KG1 (cell line): ENCODE results near the gene SH2D2A.

ENCODE experiments used
- DNase-seq: peaks from one replicate; lab custom pipeline; 2025; lab: John Stamatoyannopoulos, UW

SH2D2A gene

DNA sequence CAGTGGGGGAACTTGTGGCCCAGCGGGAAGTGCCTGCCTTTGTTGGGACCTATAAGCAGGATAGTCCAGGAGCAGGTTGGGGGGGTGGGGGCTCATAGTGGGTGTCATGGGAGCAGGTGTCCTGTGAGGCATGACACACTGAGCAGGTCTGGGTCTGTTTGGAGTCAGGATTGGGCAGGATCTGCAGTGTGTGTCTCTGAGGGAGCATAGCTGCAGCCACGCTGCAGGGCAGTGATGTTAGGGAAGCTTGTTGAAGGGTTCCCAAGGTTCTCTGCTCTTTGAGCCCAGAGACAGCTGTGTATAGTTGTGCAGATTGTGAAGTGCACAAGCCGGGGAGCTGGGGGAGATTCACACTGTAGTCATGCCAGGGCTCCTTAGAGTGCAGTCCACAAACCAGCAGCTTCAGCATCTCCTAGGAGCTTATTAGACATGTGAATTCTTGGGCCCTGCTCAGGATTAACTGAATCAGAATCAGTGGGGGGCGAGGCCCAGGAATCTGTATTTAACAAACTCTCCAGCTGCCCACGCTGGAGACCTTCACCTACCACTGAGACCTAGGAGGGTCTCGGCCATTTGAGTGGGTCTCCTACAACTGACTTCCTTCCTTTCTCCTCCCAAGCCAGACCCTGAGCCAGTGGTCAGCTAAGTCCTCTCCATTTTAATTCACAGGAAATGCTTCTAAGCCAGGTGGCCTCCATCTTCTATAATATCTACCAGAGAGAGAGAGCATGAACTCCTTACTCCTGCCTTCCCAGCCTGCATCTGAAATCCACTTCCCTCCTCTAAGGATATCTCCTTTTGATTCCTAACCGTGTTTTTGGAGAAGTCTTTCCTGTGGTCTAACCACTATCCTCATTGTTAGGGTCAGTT is 31.2 kb upstream of the SH2D2A start:
- DNase-seq = no peak

DNA sequence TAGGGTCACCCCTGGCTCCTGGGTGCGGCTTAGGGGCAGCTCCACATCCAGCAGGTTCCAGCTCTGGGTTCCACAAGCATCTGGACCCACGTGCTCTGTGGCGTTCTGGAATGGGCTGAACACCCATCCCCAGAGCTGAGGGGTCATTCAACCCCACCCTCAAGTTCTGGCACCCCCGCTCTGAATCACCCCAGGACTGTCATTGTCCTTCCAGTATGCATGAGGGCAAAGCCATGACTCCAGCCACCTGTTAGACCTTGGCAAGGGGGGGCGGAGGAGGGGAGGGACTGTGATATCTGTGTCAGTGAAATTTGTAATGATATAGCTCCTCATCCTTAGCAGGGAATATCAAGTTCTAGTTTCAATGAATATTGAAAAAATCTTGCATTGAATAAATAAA is 30.0 kb upstream of the SH2D2A start:
- no peak for DNase-seq

DNA sequence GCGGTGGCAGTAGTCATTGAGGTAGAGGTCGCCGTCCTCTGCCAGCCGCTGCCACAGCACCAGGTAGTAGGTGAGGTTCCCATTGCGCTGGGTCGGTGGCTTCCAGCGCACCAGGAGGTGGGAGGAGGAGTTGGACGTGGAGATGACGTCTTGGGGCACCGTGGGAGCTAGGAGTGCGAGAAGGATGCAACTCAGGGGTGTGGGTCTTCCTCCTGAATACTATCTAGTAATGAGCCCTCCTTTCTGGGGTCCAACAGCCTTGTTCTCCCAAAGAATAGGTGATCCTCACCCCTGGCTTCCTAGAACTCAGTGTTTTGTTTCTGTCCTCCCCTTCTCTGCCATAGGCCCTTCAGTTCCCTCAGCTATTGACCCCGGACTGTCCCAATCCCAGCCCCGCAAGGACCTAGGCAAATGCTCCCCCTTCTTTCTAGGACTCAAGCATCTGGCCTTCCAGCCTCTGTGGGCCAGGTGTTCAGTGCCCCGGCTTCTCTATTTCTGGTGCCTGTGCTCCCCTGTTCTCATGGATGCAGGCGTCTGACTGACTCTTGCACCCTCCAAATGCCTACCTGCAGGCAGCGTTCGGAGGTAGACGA is 29.4 kb upstream of the SH2D2A start:
- DNase-seq = no peak

GRCh38 chr1:156845055-156845952 is 28.7 kb upstream of the SH2D2A start:
- no peak for DNase-seq

DNA sequence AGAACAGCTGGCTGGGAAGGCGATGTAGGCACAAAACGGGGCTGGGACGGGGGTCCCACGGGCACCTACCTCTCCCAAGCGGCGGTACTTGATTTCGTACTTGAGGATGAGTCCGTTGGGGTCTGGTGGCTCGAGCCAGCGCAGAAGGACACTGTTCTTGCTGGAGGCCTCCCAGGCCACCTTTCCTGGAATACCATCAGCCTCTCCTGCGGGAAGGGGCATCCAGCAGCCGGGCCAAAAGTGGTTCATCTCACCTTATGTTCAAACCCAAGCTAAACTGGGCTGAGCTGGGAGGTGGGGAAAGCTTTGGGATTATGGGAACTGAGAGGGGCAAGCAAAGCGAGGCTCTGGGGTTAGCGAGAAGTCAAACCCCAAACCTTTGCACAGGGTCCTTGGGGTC is 28.0 kb upstream of the SH2D2A start:
- DNase-seq = no peak

GRCh38 chr1:156844102-156844501 is 27.5 kb upstream of the SH2D2A start:
- no peak for DNase-seq

DNA sequence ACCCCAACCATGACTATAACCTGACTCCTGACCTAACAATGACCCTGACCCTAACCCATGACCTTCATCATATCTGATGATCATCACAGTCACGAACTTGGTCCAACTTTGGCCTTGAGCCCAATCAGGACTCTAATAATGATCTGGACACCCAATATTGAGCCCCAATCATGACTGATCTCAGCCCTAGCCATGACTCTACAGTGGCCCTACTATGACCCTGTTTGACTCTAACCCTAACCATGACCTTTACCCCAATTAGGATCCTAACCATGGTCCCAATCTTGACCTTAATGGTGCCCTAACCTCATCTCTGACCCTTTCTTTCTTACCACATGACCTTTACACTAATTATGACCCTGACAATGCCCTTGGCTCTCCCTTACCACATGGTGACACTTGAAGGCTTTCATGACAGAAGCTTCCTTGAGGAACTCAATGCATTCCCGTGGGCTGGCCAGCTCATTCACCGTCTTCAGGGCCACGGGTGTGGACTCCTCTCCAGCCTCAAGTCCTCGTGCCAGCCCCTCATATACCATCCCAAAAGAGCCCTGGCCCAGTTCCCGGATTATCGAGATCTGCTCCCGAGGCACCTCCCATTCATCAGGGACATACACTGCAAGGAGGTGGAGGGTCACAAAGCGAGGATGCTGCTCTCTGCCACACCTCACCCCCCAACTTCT is 26.1 kb upstream of the SH2D2A start:
- no peak for DNase-seq

DNA sequence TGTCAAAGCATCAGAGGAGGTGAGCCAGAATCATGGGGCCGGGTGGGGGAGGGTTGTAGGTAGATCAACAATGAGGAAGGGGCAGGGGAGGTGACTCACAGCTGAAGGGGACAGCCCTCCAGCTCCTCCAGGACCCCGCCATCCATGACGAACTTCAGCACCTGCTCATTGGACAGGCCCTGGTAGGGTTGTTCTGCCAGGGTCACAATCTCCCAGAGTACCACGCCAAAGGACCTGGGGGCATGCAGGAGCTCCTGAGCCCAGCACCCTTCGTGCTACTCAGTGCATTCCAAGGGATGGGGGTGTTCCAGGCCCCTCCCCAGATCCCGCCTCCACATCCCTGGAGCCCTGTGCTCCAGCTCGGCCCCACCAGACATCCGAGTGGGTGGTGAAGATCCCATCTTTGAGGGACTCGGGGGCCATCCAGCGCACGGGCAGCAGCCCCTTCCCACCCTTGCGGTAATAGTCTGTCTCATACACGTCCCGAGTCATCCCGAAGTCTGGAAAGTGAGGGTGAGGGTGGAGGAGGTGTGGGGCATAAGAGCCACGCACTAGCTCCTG is 24.7 kb upstream of the SH2D2A start:
- no peak for DNase-seq

DNA sequence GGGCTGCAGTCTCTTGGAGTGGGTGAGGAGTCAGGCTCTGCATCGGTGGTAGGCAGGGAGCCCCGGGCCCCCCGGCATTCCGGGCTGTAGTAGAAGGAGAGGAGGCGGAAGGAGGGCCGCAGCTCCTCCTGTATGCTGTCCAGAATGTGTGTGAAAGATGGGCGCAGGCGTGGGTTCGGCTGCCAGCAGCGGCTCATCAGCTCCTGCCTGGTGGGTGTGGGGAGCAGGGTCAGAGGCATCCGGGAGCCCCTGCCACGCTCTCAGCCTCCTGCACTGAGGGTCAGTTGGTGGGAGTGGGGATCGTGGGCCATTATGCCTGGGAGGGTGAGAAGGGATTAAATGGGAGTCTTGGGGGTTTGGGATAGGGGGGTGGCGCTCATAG is 24.2 kb upstream of the SH2D2A start:
- no peak for DNase-seq

GRCh38 chr1:156840186-156840897 is 23.7 kb upstream of the SH2D2A start:
- DNase-seq = no peak

DNA sequence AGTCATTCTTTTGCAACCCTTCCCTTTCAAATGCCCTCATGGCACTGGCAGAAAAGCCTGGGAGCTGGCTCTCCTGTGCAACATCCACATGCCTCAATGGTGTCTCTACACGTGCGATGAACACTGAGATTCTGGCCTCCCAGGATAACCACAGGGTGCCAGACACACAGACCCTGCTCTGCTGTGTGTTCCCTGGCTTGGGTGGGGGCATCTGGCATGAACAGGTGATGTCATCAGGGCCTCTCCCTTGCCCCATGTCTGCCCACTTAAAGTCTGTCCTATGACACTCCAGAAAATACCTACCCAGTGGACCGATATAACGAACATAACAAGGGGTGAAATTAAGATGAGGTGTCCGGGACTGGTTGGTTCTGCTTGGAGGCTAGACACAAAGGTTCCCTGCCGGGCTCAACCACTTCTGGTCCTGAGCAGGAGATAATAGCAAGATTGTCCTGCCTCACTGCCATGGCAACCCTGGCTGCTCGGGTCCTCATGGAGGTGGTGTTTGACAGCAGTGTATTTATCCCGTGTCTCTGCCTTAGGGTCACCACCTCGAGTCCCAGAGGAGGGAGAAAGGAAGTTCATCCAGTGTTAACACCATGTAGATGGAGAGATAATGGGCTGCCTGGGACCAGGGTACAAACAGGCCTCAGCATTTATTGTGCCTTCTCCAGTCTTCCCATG is 22.9 kb upstream of the SH2D2A start:
- no peak for DNase-seq

DNA sequence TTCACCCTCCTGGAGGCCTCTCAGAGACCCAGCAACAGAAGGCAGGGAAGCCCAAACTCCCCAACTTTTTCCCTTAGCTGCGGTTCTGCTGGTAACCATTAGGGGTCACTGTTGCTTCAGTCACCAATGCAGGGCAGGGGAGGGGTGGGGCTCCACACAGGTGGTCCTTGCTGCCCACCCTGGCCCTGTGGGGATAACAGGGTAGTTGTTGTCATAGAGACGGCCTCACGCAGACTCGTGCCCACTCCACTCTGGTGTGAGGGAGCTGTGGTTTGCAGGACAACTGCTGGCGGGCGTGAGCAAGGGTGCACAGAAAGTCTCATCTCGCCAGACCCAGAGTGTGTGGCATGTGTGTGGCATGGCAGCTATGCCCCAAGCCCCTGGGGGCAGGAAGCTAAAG is 22.3 kb upstream of the SH2D2A start:
- DNase-seq = no peak

GRCh38 chr1:156836892-156837291 is 20.2 kb upstream of the SH2D2A start:
- no peak for DNase-seq

- DNase-seq = no peak
Observed at GRCh38 chr1:156836041-156836654, 19.5 kb upstream of the SH2D2A start.

DNA sequence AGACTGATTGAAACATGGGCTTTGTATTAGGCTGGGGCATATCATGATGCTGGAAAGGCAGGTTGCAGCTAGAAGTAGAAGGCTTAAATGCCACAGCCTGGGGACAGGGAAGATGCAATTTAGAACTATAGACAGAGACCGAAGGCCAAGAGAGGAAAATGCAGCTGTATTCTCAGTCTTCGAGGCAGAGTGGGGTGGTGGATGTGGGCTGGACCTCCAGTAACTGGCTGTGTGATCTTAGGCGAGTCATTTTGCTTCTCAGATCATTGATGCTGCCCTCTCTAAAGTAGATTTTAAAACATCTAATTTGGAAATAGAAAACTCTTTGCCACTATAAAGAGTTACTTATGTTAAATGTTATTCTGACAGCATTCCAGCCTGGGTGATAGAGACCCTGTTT is 17.7 kb upstream of the SH2D2A start:
- DNase-seq = no peak

GRCh38 chr1:156833603-156834002 is 17.0 kb upstream of the SH2D2A start:
- no peak for DNase-seq

GRCh38 chr1:156832434-156832833 is 15.8 kb upstream of the SH2D2A start:
- no peak for DNase-seq

DNA sequence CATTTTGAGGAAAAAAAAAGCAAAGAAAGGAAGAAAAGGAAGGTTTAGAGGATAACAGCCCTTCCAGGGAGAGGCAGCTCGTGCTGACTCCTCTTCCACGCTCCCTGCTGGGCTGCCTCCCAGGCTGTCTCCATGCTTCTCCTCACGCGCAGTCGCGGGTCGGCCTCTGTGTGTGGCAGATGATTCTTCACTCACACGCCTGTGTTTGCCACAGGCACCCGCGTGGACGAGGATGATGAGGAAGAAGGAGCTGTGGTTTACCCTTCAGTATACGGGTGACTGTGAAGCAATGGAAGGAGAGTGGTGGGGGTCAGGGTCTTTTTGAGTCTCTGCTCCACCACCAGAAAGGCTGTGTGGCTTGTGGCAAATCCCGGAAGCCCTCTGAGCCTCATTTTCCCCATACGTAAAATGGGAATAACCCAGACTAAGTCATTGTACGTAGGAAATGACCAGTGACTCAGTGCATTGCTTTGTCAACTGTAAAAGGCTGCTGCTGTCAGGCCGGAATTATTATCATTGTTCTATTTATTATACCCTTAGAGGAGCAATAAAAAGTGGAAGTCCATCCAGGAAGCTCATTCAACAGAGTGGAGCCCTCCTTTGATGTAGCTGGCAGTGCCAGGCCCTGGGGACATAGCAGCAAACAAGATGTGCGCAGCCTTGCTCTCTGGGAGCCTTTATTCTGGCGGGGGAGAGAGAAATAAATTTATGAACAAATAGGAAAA is 11.9 kb upstream of the SH2D2A start:
- DNase-seq = no peak

- no peak for DNase-seq
Observed at GRCh38 chr1:156826630-156827029, 10.0 kb upstream of the SH2D2A start.
